ENCODE results near the gene ADCY9. TPM values are rescaled to one million over a fixed set of nuclear protein-coding genes. Genes with fewer than 3 reads are reported as not detected.
A peak's percentile ranks its signal among the peaks of the same experiment; 100 is the strongest.

Gene ADCY9
- total and polyA plus RNA-seq, 10 donors = 0.70 to 23.0 (median 11.8) TPM

GRCh38 chr16:4105848-4106247 lies 10.4 kb downstream of the ADCY9 start:
- Histone ChIP-seq H3K36me3 (peaks cover 0 to 16% (median 0%) of the 10 kb centered on the region in 6 donors), H3K27me3 (replicated peaks in 1 of 7) (no peaks in the 10 kb centered on the region), H3K4me3 (no peak overlapping the region), H3K27ac (no peak overlapping the region), H3K4me1 (peaks cover 0 to 23% (median 2%) of the 10 kb centered on the region in 6 donors), H3K9me3 (no peaks in the 10 kb centered on the region)
- WGBS, 5 donors = 93 to 97% (median 97%) methylated on average over 5 of the region's 5 CpGs
- no peak for TF ChIP-seq POLR2A (IDR thresholded peaks at IDR 0.05)
- intact Hi-C loops (cut with DNase I; ENCODE audit: low total_unique reads) = no loop called here
- DNase-seq = no peak

DNA sequence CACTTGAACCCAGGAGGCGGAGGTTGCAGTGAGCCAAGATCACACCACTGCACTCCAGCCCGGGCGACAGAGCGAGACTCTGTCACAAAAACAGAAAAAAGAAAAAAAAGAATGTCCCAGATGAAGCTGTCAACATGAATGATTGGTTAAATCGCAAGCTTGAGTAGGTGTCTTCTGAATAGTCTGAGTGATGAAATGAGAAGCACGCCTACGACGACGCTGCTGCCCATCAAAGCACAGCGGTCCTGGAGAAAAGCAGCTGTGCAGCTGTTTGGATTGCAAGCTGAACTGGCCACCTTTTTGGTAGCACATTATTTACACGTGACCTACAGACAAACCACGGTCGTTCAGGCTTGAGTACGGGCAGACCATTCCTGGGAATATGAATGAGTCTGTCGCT lies 12.5 kb downstream of the ADCY9 start:
- WGBS, 5 donors = 91 to 96% (median 95%) methylated on average over 15 of the region's 15 CpGs

DNA sequence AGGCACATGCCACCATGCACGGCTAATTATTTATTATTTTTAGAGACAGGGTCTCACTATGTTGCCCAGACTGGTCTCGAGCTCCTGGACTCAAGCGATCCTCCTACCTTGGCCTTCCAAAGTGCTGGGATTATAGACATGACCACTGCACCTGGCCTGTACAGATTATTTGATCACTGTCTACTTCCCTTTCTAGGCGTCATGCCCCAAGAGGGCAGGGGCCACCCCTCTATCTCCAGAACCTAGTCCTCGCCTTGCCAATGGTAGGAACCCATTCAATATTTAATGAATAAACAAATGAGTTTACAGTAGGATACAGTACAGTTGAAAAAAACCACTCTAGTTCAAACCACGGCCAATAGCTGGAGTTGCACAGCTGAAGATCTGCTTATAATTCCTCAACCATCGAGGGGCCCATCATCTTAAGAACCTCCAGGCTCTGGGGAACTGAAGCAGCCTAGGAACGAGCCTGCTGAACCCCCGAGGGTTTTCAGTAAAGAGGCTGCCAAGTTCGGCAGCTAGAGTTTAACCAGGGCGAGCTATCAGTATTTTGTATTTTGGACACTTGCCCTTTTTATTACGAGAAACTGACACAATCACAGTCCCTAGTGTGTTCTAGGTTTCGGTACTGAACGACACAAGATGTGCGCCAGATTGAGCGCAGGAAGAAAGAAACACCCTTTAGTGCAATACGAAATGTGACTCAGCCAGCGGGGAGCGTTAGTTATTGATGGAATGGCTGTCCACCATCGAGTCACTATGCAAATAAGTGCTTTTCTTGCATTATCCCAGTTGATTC lies 14.6 kb downstream of the ADCY9 start:
- H3K4me1 ChIP-seq = peaks cover 0 to 12% (median 2%) of the 10 kb centered on the region in 6 donors
- intact Hi-C loops (cut with DNase I; ENCODE audit: low total_unique reads) = no loop called here
- H3K27ac ChIP-seq = no peak overlapping the region
- TF ChIP-seq CTCF (IDR thresholded peaks at IDR 0.05 in 8 of 11, conservative IDR thresholded peaks at IDR 0.05 in 3 of 11) = no peak
- TF ChIP-seq POLR2AphosphoS5 (IDR thresholded peaks at IDR 0.05) = no peak
- TF ChIP-seq POLR2A (IDR thresholded peaks at IDR 0.05) = no peak
- WGBS, 5 donors = 89 to 94% (median 92%) methylated on average over 20 of the region's 20 CpGs
- no peaks in the 10 kb centered on the region for H3K9me3 ChIP-seq
- peaks cover 0 to 16% (median 0%) of the 10 kb centered on the region in 6 donors for H3K36me3 ChIP-seq
- DNase-seq = peak; percentile 17
- no peaks in the 10 kb centered on the region for H3K27me3 ChIP-seq (replicated peaks in 1 of 7)
- no peak overlapping the region for H3K4me3 ChIP-seq

More for the DNA sequence above, 12.5 kb downstream of the ADCY9 start:
- TF ChIP-seq POLR2A (IDR thresholded peaks at IDR 0.05) (no peak), POLR2AphosphoS5 (IDR thresholded peaks at IDR 0.05) (no peak), CTCF (IDR thresholded peaks at IDR 0.05 in 8 of 11, conservative IDR thresholded peaks at IDR 0.05 in 3 of 11) (no peak)
- H3K27ac ChIP-seq = no peak overlapping the region
- H3K36me3 ChIP-seq = peaks cover 0 to 16% (median 0%) of the 10 kb centered on the region in 6 donors
- no peak overlapping the region for H3K4me3 ChIP-seq
- intact Hi-C loops (cut with DNase I; ENCODE audit: low total_unique reads) = no loop called here
- peaks cover 0 to 6% (median 0%) of the 10 kb centered on the region in 6 donors for H3K4me1 ChIP-seq
- H3K9me3 ChIP-seq = no peaks in the 10 kb centered on the region
- DNase-seq = peak; percentile 15
- H3K27me3 ChIP-seq (replicated peaks in 1 of 7) = no peaks in the 10 kb centered on the region

DNA sequence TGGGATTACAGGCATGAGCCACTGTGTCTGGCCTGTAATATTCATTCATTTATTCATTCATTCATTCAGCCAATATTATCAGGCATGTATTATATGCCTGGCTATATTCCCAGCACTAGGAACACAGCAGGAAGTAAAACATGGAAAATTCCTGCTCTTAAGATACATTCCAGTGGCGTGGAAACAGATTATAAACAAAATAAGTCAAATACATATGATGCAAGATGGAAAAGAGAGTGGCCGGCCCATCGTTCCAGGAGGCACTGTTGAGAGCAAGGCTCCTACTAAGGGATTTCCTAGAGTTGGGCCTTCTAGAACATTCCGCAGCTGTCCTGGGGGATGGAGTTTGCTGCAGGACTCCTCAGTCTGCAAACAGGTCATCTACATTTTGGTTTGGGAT lies 17.7 kb downstream of the ADCY9 start:
- WGBS, 5 donors = 84 to 91% (median 89%) methylated on average over 4 of the region's 4 CpGs
- H3K36me3 ChIP-seq = peaks cover 0 to 10% (median 0%) of the 10 kb centered on the region in 6 donors
- no peaks in the 10 kb centered on the region for H3K9me3 ChIP-seq
- TF ChIP-seq POLR2AphosphoS5 (IDR thresholded peaks at IDR 0.05) = no peak
- no peak for TF ChIP-seq POLR2A (IDR thresholded peaks at IDR 0.05)
- TF ChIP-seq CTCF (IDR thresholded peaks at IDR 0.05 in 8 of 11, conservative IDR thresholded peaks at IDR 0.05 in 3 of 11) = no peak
- peak; percentile 23 for DNase-seq
- H3K27ac ChIP-seq = no peak overlapping the region
- H3K27me3 ChIP-seq (replicated peaks in 1 of 7) = no peaks in the 10 kb centered on the region
- intact Hi-C loops (cut with DNase I; ENCODE audit: low total_unique reads) = no loop called here
- peaks cover 0 to 24% (median 8%) of the 10 kb centered on the region in 6 donors for H3K4me1 ChIP-seq
- H3K4me3 ChIP-seq = no peak overlapping the region

All from spleen (tissue), 11 donors.